Activated T-cell treated with anti-CD3 and anti-CD28 coated beads, Interleukin-2, amount 50 U/mL, for 48 hours (primary cell): ENCODE results near the gene C1QA.

Source experiments
- DNase-seq, 2 experiments: peaks; one replicate each; pipeline ENCODE4 v3.0.0-alpha.2; 2020

The C1QA gene

DNA sequence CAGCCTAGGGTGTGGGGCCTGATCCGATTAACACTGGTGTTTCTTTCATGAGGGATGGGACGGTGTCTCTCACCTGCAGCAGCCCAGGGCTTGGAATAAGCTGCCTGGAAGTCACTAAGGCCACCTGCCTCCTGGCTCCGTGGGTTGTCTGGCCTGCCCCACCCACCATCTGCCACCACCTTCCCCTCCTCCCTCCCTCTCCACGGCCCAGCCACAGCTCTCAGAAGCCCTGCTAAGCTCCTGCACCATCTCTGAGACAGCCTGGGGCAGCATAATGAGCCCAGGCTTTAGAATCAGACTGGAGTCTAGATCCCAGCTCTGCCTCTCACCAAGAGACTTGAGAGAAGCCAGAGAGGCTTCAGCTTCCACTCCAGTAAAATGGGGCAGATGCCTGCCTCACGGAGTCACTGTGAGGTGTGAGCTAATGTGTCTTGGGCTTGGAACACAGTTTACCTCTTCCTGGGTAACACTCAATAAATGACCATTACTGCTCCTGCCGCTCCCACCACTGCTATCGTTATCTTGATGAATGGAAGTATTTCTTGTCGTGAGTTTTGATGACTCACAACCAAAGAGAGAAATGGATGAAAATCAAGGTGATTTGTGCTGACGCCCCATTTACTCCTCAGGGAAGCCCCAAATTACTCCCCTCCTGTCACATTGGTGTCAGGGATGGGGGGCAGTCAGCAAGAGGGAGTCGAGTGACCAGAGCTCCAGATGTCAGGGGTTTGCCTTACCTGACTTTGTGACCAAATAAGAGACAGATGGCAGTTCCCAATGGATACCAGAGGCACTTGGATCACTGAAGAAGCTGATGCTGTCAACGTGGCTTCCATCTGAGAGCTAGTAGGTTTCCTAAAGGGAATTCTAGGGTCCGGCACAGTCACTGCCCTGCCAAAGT lies 23.5 kb upstream of the C1QA start:
- DNase-seq, result no peak

DNA sequence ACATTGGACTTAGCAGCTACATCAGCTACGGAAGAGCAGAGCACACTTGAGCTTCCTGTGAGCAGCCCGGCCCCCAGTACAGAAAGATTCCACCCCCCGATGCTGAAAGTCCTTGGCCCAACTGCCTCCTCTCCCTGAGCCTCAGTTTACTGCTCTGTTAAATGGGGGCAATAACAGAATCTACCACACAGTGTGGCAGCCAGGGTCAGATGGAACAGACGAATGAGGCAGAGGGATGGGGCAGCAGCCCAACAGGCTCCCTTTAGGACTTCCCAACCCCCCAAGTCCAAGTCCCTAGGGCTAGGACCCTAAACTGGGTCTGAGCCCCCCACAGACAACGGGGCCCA lies 22.9 kb upstream of the C1QA start:
- DNase-seq, result no peak

DNA sequence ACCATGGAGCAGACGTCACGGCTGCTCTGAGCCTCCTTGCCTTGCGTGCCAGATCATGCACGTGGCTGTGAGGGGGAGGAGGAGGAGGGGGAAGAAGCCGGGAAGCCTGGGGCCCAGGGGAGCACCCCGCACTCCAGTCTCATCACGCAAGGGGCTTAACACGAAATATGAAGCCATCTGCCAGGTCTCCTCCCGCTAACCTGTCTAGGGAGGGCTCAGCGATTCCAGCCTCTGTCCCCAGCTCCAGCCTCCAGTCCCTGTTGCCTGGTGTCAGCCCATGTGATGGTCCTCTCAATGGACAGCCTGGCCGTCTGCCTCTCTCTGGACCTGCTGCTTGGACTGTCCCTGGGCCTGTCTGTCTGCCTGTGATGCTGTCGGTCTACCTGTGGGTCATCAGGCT lies 22.5 kb upstream of the C1QA start:
- no peak for DNase-seq

DNA sequence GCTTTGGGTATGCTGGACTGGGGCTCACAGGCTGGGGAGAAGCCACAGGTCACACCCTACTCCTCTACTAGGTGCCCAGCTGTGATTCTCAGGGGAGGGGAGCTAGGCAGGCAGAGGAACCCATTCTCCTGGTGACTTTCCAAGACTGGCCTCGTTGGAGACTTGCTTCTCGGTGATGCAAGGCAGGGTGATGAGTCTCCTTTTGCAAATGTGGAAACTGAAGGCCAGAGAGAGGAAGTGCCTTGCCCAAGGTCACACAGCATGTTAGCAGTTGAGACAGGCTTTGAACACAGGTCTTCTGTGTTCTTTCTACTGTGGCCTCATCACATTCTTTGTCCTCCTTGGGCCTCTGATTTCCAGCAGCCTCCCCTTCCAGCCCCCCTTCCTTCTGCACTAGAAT lies 20.5 kb upstream of the C1QA start:
- DNase-seq, result no peak

DNA sequence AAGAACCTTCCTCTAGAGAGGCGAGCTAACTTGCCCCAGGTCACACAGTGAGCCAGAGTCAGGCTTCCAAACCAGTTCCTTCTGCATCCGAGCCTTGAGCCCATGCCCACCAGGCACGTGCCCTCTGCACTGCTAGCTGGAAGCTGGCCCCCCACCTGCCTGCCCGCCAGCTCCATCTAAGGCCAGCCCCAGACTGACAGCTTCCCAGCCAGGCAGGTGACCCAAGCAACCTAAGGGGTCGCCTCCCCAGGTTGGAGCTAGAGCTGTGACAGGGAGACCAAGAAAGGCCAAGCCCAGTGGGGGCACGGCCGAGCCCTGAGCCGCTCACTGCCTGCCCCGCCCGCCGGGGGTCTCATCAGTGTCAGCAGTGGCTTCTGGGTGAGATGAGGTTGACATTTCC lies 19.9 kb upstream of the C1QA start:
- DNase-seq, result no peak

DNA sequence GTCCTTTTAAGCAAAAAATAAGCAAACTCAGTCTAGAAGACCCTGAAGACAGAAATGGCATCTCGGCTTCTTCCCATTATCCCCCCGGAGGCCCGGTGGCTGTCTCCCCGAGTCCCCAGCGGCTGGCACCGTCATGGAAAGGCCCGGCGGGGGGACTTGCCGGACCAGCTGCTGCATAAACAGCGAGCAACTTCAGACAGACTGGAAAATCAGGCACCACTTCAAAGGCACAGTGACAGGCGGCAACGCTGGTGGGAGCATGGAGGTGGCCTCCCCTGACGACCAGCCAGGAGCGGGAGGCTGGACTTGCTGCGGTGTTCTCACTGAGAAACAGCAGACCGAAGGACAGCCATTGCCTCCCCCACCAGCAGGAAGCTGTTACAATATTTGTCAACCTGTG lies 18.4 kb upstream of the C1QA start:
- no peak for DNase-seq

DNA sequence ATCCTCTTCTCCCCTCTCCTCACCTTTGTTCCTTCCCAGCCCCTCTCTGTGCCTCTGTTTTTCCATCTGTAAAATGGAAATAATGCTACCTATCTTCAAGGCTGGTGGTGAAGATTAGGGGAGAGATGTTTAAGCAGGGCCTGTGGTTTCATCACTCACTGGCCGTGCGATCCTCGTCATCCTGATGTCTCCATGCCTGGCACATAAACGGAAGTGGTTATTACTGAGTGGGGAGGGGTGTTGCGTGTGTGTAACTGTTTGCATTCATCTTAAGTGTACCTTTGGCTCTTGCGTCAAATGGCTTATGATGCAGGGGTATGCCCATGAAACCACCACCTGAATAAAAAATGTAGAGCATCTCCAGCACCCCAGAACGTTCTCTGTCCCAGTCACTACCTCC lies 17.2 kb upstream of the C1QA start:
- no peak for DNase-seq

DNA sequence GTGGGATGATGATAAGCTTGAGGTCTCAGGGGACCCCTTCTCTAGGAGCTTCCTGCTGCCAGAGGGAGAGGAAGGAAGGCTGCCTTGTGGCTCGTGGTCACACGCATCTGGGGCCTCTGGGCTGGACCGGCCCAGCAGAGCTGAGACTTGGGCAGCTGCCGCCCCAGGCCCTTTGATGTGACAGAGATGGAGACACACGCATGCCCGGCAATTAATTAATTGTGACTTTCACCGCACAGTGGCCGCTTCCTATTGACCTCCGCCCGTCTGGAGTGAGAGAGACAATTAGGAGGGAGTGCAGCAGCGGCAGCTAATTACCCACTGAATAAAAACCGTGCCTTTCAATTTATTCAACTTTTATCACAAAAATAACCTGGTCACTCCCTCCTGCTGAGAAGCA lies 16.6 kb upstream of the C1QA start:
- no peak for DNase-seq

DNA sequence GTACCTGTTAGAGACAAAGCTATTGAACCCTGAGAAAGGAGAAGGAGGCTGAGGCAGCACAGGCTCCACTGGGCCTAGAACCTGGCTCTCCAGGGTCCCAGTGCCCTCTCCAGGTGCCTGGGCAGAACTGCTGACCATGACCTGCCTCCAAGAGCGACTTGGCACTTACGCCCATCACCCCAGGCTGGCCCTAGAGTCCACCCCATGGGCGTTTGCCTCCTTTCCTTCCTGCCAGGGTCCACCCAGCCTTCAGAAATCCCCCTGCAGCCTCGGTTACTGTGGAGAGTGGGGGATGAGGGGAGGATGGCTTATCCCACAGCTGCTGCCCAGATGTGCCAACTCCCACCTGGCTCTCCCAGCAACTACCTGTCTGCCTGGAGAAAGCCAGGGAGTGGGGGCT lies 14.7 kb upstream of the C1QA start:
- DNase-seq, result no peak

DNA sequence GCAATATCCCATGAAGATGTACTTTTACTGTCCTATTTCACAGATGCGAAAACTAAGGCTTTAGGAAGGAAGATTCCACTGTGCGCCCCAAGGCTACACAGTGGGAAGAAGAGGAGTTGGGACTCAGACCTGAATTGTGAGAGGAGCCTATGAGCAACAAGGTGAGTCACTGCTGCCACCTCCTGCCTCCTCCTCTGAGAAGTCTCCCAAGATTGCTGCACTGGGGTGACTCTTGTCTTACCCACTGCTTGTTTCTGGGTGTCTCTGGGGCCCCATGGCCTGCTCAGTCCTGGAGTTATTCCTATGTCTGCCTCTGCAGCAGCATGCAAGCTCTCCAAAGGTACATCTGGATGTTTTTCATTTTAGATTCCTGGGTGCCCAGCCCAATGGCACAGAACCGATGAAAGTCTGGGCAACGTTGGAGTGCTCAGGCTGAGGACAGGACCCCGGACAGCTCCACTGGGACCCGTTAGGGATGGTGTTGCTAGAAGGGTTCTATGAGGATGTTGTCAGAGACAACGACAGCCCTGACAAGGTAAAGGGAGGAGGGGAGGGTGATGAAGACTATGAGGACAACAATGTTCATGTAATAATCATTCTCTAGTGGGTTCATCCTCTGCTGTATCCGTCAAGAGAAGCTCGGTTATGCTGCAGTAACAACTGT lies 11.0 kb upstream of the C1QA start:
- no peak for DNase-seq

DNA sequence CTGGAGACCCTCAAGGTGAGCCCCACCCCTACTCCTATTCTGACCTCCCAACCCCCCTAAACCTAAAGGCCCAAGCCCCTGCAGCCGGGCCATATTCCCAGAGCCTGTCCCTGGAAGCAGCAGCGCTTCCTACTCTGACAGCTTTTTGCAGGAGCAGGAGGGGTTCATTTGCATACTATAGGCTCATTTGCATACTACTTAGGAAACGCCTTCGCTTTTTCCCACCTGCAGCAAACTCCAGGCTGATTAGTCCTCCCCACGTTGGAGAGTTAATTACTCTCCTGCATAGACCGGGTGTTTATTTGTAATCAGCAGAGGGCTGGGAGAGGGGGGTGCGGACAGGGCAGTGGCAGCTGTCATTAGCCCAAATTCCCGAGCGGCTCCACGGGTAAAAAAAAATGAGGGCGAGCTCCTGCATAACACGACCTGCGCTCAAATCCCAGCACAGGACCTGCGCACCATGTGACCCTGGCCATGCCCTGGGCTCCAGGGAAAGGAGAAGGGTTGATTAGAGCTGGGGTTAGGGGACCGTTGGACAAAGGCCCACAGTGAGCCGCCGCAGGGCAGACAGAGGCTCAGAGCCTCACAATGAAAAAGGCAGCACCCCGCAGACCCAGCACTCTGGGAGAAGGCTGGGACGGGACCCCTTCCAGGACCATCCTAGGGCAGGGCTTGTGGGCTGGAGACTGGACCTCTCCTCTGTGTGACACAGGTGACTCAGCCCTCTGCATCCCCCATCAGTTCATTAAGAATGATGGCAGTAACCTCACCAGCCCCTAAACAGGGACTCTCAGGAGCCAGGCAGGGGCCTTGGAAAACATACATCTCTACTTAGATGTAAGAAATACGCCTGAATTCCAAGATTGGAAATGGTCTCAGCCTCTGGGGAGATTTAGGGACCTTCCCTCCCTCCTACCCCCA lies 9.9 kb upstream of the C1QA start:
- no peak for DNase-seq

DNA sequence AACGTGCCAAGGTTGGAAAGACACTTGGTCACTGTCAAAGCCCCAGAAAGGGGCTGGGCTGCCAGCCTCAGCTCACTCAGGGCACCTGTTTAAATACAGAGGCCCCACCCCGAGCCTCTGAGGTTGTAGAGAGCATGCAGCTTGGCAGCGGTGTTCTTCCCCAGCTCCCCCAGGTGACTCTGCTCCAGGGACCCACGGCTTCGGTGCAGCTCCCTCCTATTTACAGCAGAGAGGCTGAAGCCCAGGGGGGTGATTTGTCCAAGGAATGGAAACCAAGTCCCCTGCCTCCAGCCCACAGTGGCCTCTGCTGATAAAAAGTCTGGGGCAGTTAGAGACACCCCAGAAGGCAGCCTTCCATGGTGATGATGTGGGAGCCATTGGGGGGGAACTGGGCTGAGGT lies 9.1 kb upstream of the C1QA start:
- no peak for DNase-seq

DNA sequence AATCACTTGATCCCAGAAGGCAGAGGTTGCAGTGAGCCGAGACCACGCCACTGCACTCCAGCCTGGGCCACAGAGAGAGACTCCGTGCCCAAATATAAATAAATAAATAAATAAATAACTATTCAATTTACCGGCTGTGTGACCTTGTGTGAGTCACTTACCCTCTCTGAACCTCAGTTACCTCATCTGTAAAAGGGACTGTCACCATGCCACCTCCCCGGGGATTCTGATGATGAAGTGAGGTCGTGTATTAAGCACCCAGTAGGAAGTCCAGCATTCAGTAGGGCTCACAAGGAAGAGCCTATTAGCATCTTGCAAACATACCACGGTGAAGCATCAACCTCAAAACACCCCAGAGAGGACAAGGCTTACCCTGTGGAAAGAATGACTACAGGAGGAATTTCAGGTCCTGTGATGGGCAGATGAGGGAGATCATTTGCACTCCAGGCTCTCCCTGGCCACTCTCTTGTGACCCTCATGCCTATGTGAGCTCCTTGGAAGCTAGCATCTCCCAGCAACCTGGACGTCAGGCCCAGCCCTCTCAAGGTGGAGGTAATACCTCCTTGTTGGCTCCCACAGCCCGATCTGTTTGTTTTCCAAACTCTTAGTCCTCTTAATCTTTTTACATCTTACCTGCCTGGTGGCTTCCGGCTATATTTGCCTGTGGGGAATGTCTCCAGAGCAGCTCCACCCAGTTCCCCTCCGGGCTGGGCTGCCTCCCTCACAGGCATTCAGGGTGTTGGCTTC lies 7.6 kb upstream of the C1QA start:
- no peak for DNase-seq

DNA sequence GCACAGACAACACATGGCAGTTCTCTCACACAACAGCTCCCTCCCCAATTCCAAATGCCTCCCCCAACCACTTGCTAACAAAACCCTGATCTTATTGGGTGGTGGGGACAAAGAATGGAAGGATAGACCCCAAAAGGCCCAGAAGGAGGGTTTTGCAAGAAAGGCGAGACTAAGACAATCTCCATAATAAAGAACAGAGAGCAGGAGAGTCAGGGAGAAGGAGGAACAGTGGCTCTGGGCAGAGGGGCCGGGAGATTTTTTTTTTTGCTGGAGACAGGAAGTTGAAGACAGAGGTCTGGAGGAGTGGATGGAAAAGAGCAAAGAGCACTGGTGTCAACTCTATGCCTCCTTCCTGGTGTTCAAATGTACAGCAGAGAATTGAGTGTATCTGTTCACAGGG lies 6.5 kb upstream of the C1QA start:
- no peak for DNase-seq

DNA sequence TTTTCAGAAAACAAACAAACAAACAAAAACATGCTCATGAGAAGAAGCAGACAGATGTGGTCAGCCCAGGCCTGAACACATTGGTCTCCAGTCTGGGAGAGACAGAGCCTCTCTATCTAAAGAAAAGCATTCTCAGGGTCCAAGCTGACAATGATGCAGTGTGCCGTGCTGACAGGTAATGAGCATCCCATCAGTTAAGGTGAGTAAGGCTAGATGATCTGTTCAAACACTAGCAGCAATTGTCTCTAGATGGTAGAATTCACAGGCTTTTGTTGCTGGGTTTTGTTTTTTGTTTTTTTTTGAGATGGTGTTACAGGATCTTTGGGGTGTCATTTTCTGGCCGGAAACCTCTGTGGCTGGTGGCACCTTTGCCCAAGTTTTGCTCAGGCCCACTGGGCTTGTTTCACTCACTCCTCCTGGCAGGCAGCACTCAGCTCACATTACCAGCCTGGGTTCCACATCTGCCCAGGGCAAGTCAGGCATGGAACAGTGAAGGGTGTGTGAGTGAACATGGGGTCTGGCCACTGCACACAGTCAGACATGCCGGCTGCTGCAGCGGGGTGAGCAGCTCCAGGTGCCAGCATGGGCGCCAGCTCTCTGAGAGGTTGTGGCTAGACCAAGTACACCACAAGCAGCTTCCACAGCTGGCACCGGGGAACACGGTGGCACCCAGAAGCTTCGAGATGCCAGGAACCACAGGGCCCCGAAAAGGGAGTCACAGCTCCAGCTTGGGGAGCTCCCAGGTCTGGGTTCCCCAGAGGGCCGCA lies 2.5 kb upstream of the C1QA start:
- DNase-seq, result no peak

DNA sequence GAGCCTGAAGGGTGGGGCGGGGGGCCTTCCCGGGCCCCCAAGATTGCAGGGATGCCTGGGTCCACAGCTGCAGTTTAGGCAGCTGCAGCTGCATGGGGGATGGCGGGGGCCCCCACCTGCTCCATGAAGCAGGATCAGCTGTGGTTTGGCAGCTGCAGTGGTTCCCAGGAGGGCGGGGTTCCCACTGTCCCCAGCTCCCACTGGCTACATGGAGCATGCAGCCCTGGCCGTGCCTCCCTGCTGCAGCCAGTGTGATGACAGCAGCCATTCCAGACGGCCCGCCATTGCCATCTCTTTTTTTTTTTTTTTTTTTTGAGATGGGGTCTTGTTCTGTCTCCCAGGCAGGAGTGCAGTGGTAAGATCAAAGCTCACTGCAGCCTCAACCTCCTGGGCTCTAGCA lies 992 bp upstream of the C1QA start:
- DNase-seq, result no peak

DNA sequence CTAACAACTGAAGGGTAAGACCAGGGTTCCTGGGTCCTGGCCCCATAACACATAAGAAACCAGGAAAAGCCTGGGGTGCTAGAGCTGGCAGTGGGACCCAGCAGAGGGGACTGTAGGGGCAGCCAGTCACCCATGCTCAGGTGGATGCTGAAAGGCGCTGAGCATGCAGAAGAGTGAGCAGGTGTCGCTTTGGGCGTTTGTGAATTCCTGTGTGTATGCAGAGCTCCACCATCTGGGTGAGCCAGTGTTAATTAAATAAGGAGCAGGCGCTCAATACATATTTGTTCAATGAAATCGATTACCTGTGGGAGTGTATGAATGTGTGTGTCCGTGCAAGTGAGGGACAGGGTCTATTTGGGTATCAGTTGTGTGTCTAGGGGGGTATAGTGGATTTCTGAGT lies 499 bp downstream of the C1QA start:
- no peak for DNase-seq

DNA sequence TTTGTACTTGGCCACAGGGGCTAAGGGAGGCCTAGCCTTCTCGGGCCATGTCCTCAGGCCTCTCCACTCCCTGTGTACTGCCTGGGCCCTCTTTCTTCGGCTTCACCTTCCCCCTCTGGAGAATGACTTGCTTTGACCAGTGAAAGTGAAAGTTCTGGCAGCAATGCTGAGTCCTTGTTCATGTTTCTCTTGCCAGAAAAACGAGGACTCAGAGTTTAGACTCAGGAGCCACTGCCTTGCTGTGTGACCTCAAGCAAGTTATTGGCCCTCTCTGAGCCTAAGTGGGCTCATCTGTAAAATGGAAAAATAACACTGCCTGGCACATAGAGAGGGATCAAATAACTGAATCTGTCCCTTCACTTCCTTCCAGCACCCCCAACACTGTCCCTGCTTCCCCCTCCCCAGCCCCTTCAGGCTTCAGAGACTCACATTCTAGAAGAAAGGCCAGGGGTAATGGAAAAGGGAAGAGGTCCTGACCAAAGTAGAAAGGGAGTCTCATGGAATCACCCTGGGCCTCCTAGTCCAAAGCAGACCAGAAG lies 1.5 kb downstream of the C1QA start:
- no peak for DNase-seq

DNA sequence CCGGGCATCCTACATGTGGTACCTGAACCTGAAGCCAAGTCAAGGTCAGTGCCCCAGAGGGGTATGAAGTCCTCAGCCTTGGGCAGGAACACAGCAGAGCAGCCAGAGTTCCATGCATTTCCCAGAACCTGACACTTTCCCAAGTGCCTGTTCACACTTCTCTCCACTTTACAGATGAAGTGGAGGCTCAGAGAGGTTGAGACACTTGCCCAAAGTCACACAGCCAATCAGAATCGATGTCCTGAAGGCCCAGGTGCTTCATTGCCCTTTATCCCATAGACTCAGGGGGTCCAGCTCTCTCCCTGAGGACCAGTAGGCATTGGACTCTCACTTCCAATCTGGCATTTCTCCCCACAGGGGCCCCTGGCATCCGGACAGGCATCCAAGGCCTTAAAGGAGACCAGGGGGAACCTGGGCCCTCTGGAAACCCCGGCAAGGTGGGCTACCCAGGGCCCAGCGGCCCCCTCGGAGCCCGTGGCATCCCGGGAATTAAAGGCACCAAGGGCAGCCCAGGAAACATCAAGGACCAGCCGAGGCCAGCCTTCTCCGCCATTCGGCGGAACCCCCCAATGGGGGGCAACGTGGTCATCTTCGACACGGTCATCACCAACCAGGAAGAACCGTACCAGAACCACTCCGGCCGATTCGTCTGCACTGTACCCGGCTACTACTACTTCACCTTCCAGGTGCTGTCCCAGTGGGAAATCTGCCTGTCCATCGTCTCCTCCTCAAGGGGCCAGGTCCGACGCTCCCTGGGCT lies 2.2 kb downstream of the C1QA start:
- no peak for DNase-seq

DNA sequence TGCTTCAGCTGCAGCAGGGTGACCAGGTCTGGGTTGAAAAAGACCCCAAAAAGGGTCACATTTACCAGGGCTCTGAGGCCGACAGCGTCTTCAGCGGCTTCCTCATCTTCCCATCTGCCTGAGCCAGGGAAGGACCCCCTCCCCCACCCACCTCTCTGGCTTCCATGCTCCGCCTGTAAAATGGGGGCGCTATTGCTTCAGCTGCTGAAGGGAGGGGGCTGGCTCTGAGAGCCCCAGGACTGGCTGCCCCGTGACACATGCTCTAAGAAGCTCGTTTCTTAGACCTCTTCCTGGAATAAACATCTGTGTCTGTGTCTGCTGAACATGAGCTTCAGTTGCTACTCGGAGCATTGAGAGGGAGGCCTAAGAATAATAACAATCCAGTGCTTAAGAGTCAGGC lies 2.9 kb downstream of the C1QA start:
- DNase-seq, result no peak

DNA sequence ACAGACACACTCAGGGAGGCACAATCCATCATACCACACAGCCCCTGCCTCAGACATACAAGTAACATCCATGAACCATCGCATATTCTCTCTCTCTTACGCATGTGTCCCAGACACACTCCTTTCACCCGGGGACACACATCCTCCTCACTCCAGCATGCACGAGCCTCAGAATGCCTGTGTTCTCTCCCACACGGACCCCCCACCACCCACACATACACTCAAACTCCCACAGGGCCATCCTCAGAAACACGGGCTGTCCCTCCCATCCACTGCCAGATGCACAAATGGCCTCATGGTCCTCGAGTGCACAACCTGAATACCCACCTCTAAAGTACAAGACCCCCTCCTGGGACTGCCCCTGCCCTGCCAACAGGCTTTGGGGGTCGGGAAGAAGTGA lies 4.8 kb downstream of the C1QA start:
- no peak for DNase-seq
